GM12865 (cell line): ENCODE data around the gene CCSER1.

Experiments used
- DNase-seq: peaks from one replicate; pipeline ENCODE4 v3.0.0; 2010; ENCODE audit warnings: low read depth
- H3K4me3 ChIP-seq: 2 replicates; pipeline ENCODE4 v1.5.1; 2011; ENCODE audit warnings: mild to moderate bottlenecking, low read depth, low read length, control low read depth
- TF ChIP-seq, protein P1 (sequence below): IDR thresholded peaks from 2 replicates; pipeline ENCODE4 v1.5.1; 2011; ENCODE audit warnings: low read length, control low read depth, low read depth, inconsistent platforms; ENCODE audit not compliant: insufficient read depth; ENCODE audit errors: missing control alignments

Gene CCSER1

DNA sequence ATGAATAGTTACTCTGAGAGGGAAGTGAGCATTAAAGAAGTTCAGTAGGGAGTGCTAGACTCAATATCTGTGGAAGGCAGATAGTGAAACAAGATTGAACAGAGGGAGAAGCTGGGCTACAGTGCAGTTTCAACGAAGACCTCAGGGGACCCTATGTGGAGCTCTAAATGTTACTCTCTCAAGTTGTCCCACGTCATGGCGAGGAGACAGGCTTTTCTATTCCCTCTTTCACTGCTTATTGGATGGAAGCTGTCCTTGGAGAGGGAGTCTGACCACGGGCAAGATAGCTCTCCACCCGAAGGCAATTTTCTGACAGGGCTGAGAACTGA, 42.3 kb upstream of the CCSER1 start:
- H3K4me3 ChIP-seq: no peak overlapping the region
- no peak for DNase-seq
- TF ChIP-seq, protein P1, sequence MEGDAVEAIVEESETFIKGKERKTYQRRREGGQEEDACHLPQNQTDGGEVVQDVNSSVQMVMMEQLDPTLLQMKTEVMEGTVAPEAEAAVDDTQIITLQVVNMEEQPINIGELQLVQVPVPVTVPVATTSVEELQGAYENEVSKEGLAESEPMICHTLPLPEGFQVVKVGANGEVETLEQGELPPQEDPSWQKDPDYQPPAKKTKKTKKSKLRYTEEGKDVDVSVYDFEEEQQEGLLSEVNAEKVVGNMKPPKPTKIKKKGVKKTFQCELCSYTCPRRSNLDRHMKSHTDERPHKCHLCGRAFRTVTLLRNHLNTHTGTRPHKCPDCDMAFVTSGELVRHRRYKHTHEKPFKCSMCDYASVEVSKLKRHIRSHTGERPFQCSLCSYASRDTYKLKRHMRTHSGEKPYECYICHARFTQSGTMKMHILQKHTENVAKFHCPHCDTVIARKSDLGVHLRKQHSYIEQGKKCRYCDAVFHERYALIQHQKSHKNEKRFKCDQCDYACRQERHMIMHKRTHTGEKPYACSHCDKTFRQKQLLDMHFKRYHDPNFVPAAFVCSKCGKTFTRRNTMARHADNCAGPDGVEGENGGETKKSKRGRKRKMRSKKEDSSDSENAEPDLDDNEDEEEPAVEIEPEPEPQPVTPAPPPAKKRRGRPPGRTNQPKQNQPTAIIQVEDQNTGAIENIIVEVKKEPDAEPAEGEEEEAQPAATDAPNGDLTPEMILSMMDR: no peak

DNA sequence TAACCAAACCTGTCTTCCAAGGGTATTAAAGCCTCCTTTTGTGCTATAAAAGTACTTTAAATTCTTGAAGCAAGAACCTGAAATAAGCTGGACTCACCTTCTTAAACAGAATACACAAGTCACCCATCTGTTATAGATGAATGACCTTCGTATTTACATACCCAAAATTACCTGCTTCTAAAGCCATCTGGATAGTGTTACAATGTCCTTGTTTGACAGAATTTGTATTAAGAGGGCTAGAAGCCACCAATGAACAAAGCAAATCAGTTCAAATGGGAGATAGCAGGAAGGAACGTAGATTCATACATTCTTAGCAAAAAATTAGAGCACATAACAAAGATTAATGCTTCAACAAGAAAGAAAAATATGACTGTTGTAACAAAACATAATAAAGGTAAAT, 33.7 kb upstream of the CCSER1 start:
- no peak overlapping the region for H3K4me3 ChIP-seq
- DNase-seq: no peak
- TF ChIP-seq, protein P1: no peak

DNA sequence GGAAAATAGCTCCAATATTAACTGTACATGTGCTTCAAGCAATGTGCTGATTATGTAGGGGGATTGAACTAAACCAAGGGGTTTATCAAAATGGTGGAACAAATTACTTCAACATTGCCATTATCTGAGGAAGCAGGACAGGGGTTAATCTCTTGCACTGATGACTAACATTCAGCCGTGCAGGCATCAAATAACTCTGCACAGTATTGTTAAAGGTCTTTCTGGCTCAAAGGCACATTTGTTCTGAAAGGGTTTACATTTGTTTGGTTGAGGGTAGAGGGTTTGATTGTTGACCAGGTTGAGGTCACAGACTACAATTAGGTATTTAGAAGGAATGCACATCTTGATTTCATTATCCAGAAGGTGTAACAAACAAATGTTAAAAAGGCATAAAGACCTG, 32.2 kb upstream of the CCSER1 start:
- no peak for DNase-seq
- H3K4me3 ChIP-seq: no peak overlapping the region
- TF ChIP-seq, protein P1: no peak

DNA sequence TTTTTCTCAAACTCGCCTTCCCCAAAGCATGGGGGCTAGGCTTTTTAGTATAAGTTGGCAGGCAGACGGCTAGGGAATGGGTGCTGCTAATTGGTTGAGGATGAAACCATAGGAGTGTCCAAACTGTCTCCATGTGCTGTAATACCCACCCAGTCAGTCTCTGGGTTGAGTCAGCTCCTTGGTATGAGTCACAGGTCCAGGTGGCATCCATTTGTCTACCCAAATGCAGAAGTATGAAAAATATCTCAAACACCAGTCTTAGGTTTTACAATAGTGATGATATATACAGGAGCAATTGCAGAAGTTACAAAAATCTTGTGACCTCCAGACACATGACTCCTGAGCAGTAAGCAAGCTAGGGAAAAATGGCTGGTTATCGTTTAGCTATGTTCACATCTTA, 27.4 kb upstream of the CCSER1 start:
- TF ChIP-seq, protein P1: no peak
- DNase-seq: no peak
- no peak overlapping the region for H3K4me3 ChIP-seq

DNA sequence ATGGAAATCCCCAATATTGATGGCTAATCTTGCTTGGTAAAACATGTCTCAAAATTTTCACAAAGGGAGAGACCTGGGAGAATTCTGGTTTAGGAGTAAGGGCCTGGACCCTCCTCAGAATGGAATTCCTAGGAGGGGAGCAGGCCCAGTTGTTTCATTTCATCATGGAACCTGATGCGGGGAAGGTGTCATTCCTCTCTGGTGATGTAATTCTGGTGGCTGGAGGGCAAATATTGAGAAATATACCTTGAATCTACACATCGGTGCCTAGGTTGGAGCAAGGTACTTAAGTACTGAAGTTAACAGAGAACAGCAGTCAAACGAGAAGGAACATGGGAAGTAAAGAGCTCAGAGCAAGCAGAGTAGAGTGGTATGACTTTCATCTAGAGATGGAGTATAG, 23.2 kb upstream of the CCSER1 start:
- TF ChIP-seq, protein P1: no peak
- no peak overlapping the region for H3K4me3 ChIP-seq
- no peak for DNase-seq

DNA sequence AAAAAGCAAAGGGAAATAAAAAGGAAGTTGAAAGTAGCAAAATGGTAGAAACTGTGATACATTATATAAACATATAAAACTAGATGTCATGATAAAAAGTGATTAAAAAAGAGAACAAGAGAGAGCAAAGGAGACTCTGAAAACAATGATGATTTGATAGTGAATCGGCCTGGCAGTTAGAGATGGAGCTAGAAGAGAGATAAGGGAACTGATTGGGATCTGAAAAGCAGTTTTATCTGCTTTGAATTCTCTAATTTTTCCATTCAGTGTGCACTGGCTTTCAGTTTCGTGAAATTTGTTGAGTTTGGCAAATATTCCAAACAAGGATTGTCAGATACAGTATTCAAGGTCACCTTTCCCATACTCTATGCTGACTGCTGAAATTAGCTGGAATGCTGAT, 21.9 kb upstream of the CCSER1 start:
- H3K4me3 ChIP-seq: no peak overlapping the region
- no peak for DNase-seq
- TF ChIP-seq, protein P1: no peak

DNA sequence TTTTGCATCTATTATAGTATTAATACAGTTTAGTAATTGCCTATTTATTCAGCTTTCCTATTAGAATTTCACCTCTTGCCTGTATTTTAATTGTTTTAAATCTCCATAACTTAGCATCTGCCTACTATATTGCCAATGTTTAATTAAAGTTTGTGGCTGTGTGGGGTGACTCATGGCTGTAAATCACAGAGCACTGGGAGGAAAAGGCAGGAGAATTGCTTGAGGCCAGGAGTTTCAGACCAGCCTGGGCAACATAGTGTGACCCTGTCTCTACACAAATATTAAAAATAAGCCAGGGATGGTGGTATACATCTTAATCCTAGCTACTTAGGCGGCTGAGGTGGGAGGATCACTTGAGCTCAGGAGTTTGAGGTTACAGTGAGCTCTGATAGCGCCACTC, 14.5 kb upstream of the CCSER1 start:
- no peak overlapping the region for H3K4me3 ChIP-seq
- TF ChIP-seq, protein P1: no peak
- DNase-seq: no peak
